Gastrocnemius medialis (tissue), 4 donors: ENCODE results near the gene LRRC71.

ENCODE experiments used
- POLR2A ChIP-seq, 2 donors: fragments of 450-650 bp; IDR thresholded peaks; one replicate each; pipeline ENCODE4 v1.6.1; 2017; ENCODE audit warnings: antibody characterized with exemption in 2 of 2, mild to moderate bottlenecking in 2 of 2, moderate library complexity in 2 of 2
- TF ChIP-seq, protein P1 (sequence below), 5 experiments: fragments of 450-650 bp in 3 of 5; fragments of 200-600 bp in 2 of 5; sonication (generic) in 2 of 5; IDR thresholded peaks in 4 of 5; conservative IDR thresholded peaks in 1 of 5; 1 replicate in 4 of 5; 2 replicates in 1 of 5; pipeline ENCODE4 v1.5.1; 2016 to 2019; ENCODE audit warnings: antibody characterized with exemption in 5 of 5, mild to moderate bottlenecking in 3 of 5, moderate library complexity in 3 of 5

GRCh38 chr1:156945881-156946661, 25.6 kb downstream of the LRRC71 start:
- TF ChIP-seq, protein P1, sequence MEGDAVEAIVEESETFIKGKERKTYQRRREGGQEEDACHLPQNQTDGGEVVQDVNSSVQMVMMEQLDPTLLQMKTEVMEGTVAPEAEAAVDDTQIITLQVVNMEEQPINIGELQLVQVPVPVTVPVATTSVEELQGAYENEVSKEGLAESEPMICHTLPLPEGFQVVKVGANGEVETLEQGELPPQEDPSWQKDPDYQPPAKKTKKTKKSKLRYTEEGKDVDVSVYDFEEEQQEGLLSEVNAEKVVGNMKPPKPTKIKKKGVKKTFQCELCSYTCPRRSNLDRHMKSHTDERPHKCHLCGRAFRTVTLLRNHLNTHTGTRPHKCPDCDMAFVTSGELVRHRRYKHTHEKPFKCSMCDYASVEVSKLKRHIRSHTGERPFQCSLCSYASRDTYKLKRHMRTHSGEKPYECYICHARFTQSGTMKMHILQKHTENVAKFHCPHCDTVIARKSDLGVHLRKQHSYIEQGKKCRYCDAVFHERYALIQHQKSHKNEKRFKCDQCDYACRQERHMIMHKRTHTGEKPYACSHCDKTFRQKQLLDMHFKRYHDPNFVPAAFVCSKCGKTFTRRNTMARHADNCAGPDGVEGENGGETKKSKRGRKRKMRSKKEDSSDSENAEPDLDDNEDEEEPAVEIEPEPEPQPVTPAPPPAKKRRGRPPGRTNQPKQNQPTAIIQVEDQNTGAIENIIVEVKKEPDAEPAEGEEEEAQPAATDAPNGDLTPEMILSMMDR (IDR thresholded peaks at IDR 0.05 in 4 of 5, conservative IDR thresholded peaks at IDR 0.05 in 1 of 5), result no peak
- no peak for TF ChIP-seq POLR2A (IDR thresholded peaks at IDR 0.05)
